NCI-H2171 (cell line): ENCODE measurements around the gene RARRES1.

Source experiments
- DNase-seq: peaks from one replicate; lab custom pipeline; 2025; lab: John Stamatoyannopoulos, UW

The RARRES1 gene

GRCh38 chr3:158685159-158685558 is 47.1 kb downstream of the RARRES1 start:
- DNase-seq, result no peak

GRCh38 chr3:158683230-158683962 is 48.9 kb downstream of the RARRES1 start:
- no peak for DNase-seq

GRCh38 chr3:158680861-158681260 is 51.4 kb downstream of the RARRES1 start:
- DNase-seq, result no peak

- no peak for DNase-seq
Observed at GRCh38 chr3:158679547-158680000, 52.7 kb downstream of the RARRES1 start.

- no peak for DNase-seq
Observed at GRCh38 chr3:158678687-158679086, 53.6 kb downstream of the RARRES1 start.

GRCh38 chr3:158672215-158673176 is 59.8 kb downstream of the RARRES1 start, which contains the start of gene LXN:
LXN (minus strand) TSS chr3:158672648; CDS start chr3:158672478, 170 bp downstream.
- no peak for DNase-seq

- no peak for DNase-seq
Observed at GRCh38 chr3:158671821-158672214, 60.4 kb downstream of the RARRES1 start.

- DNase-seq, result no peak
Observed at GRCh38 chr3:158668506-158668905, 63.8 kb downstream of the RARRES1 start.

- DNase-seq, result no peak
Observed at GRCh38 chr3:158666416-158666815, 65.8 kb downstream of the RARRES1 start.

GRCh38 chr3:158663832-158664231 is 68.4 kb downstream of the RARRES1 start:
- no peak for DNase-seq

GRCh38 chr3:158663246-158663645 is 69.0 kb downstream of the RARRES1 start:
- DNase-seq, result no peak

GRCh38 chr3:158660711-158661110 is 71.5 kb downstream of the RARRES1 start:
- DNase-seq, result no peak

- no peak for DNase-seq
Observed at GRCh38 chr3:158659454-158660237, 72.6 kb downstream of the RARRES1 start.

- DNase-seq, result no peak
Observed at GRCh38 chr3:158658889-158659288, 73.4 kb downstream of the RARRES1 start.

- DNase-seq, result no peak
Observed at GRCh38 chr3:158652463-158652862, 79.8 kb downstream of the RARRES1 start.

- no peak for DNase-seq
Observed at GRCh38 chr3:158651192-158651591, 81.1 kb downstream of the RARRES1 start.

GRCh38 chr3:158649791-158650190 is 82.5 kb downstream of the RARRES1 start:
- no peak for DNase-seq
